A549 (cell line): ENCODE results near the gene CFAP43. TPM values are rescaled to one million over a fixed set of nuclear protein-coding genes. Genes with fewer than 3 reads are reported as not detected.

Experiments
- ATAC-seq, 2 experiments: fragments of 200-7000 bp in 1 of 2; fragments of >200 bp in 1 of 2; cut with Nextera tagmentation in 1 of 2; cut with Tn5 transposase in 1 of 2; 3 replicates each; pipeline versions ENCODE4 v1.8.0 to v1.9.1; 2018 to 2020; ENCODE audit warnings: mild to moderate bottlenecking in 1 of 2, moderate library complexity in 1 of 2
- CTCF ChIA-PET: fragments of 300-600 bp; sonication (Branson Sonifier 250); formaldehyde crosslinking; extraction: SDS; loops from one replicate; lab custom pipeline; 2021; ENCODE audit warnings: antibody characterized with exemption, inconsistent platforms; lab: Yijun Ruan, JAX
- POLR2A ChIA-PET: fragments of 350-600 bp; formaldehyde crosslinking; extraction: SDS; loops from one replicate; lab custom pipeline; 2021; ENCODE audit warnings: antibody characterized with exemption, inconsistent platforms; lab: Yijun Ruan, JAX
- DNase-seq, 2 experiments: peaks; one replicate each; pipeline versions ENCODE4 v3.0.0 to v3.0.0-alpha.2; 2011 to 2016; ENCODE audit warnings: low read depth in 1 of 2, low spot score in 1 of 2
- FAIRE-seq: peaks from 2 replicates; lab custom pipeline; 2011; peaks lifted over from hg19 to GRCh38; lab: Jason Lieb, UNC
- H3K27ac ChIP-seq, 2 experiments: fragments of >200 bp; sonication (Bioruptor Twin); formaldehyde crosslinking; 3 replicates each; pipeline ENCODE4 v1.5.1; 2016 to 2017
- H3K4me1 ChIP-seq: fragments of >200 bp; sonication (Bioruptor Twin); formaldehyde crosslinking; 3 replicates; pipeline ENCODE4 v1.6.1; 2016
- H3K4me2 ChIP-seq: fragments of >200 bp; sonication (Bioruptor Twin); formaldehyde crosslinking; 3 replicates; pipeline ENCODE4 v1.6.1; 2016
- H3K4me3 ChIP-seq: fragments of >200 bp; sonication (Bioruptor Twin); formaldehyde crosslinking; 3 replicates; pipeline ENCODE4 v1.5.1; 2016
- H3K9me3 ChIP-seq: fragments of >200 bp; sonication (Bioruptor Twin); formaldehyde crosslinking; 3 replicates; pipeline ENCODE4 v1.6.1; 2016
- BHLHE40 ChIP-seq: IDR thresholded peaks from 2 replicates; pipeline ENCODE4 v1.6.1; 2012; ENCODE audit warnings: low read depth, low read length, inconsistent platforms
- CBX8 ChIP-seq: fragments of 200-600 bp; sonication (generic); IDR thresholded peaks from 2 replicates; pipeline ENCODE4 v1.6.1; 2016
- EHF ChIP-seq: fragments of 250-450 bp; sonication (Bioruptor Pico); IDR thresholded peaks from 2 replicates; pipeline ENCODE4 v1.5.0; 2020; ENCODE audit warnings: mild to moderate bottlenecking
- EP300 ChIP-seq, 2 experiments: fragments of >200 bp; sonication (Bioruptor Twin); formaldehyde crosslinking; IDR thresholded peaks; 2 replicates in 1 of 2; 3 replicates in 1 of 2; pipeline ENCODE4 v1.6.1; 2016 to 2017
- HEYL ChIP-seq: fragments of 250-450 bp; sonication (Bioruptor Pico); IDR thresholded peaks from 2 replicates; pipeline ENCODE4 v1.8.0; 2021; ENCODE audit warnings: mild to moderate bottlenecking, moderate library complexity
- HOXB13 ChIP-seq: fragments of 250-450 bp; sonication (Bioruptor Pico); IDR thresholded peaks from 2 replicates; pipeline ENCODE4 v1.5.0; 2020; ENCODE audit warnings: low read depth, mild to moderate bottlenecking, moderate library complexity
- HOXB5 ChIP-seq: fragments of 250-450 bp; sonication (Bioruptor Pico); IDR thresholded peaks from 2 replicates; pipeline ENCODE4 v1.5.0; 2020; ENCODE audit warnings: mild to moderate bottlenecking, moderate library complexity
- JUN ChIP-seq, 2 experiments: fragments of >200 bp; sonication (Bioruptor Twin); formaldehyde crosslinking; IDR thresholded peaks; 2 replicates in 1 of 2; 3 replicates in 1 of 2; pipeline ENCODE4 v1.6.1; 2016 to 2017
- JUNB ChIP-seq: fragments of >200 bp; sonication (Bioruptor Twin); formaldehyde crosslinking; IDR thresholded peaks from 2 replicates; pipeline ENCODE4 v1.6.1; 2016
- MAFK ChIP-seq: fragments of 450-650 bp; IDR thresholded peaks from 2 replicates; pipeline ENCODE4 v1.6.1; 2014; ENCODE audit not compliant: partially characterized antibody
- MAZ ChIP-seq: fragments of 150-350 bp; IDR thresholded peaks from 2 replicates; pipeline ENCODE4 v1.6.1; 2014; ENCODE audit warnings: antibody characterized with exemption, low read depth, low read length, borderline replicate concordance
- MYC ChIP-seq: IDR thresholded peaks from 2 replicates; pipeline ENCODE4 v1.6.1; 2012; ENCODE audit warnings: mild to moderate bottlenecking, inconsistent platforms, low read length, improper control_type of control experiment, borderline replicate concordance
- NPAS2 ChIP-seq: fragments of 250-450 bp; sonication (Bioruptor Pico); IDR thresholded peaks from 2 replicates; pipeline ENCODE4 v1.8.0; 2022; ENCODE audit warnings: mild to moderate bottlenecking, moderate library complexity, borderline replicate concordance
- NR3C1 ChIP-seq: fragments of >200 bp; sonication (Bioruptor Twin); formaldehyde crosslinking; IDR thresholded peaks from 3 replicates; pipeline ENCODE4 v1.6.1; 2017
- POLR2A ChIP-seq: IDR thresholded peaks from 2 replicates; pipeline ENCODE4 v1.6.1; 2012; ENCODE audit warnings: mild to moderate bottlenecking, low read length
- POLR2AphosphoS2 ChIP-seq: conservative IDR thresholded peaks from 2 replicates; pipeline ENCODE4 v1.6.1; 2012; ENCODE audit warnings: low read length, improper control_type of control experiment, inconsistent platforms
- RARB ChIP-seq: fragments of 250-450 bp; sonication (Bioruptor Pico); IDR thresholded peaks from 2 replicates; pipeline ENCODE4 v1.8.0; 2021; ENCODE audit warnings: mild to moderate bottlenecking, moderate library complexity
- RCOR1 ChIP-seq: fragments of 150-350 bp; IDR thresholded peaks from 2 replicates; pipeline ENCODE4 v1.6.1; 2014; ENCODE audit warnings: antibody characterized with exemption, low read length, low read depth
- SREBF2 ChIP-seq: fragments of 450-650 bp; IDR thresholded peaks from 2 replicates; pipeline ENCODE4 v1.6.1; 2014; ENCODE audit warnings: mild to moderate bottlenecking, moderate library complexity
- TFCP2L1 ChIP-seq: fragments of 250-450 bp; sonication (Bioruptor Pico); IDR thresholded peaks from 2 replicates; pipeline ENCODE4 v1.5.0; 2021; ENCODE audit warnings: mild to moderate bottlenecking
- TP53 ChIP-seq: fragments of 250-450 bp; sonication (Bioruptor Pico); IDR thresholded peaks from 2 replicates; pipeline ENCODE4 v1.5.0; 2021; ENCODE audit warnings: mild to moderate bottlenecking, moderate library complexity
- ZC3H11A ChIP-seq: fragments of 450-650 bp; IDR thresholded peaks from 2 replicates; pipeline ENCODE4 v1.6.1; 2014; ENCODE audit warnings: antibody characterized with exemption, mild to moderate bottlenecking
- ZFP36 ChIP-seq: fragments of 450-650 bp; IDR thresholded peaks from 2 replicates; pipeline ENCODE4 v1.6.1; 2014; ENCODE audit warnings: borderline replicate concordance; ENCODE audit not compliant: partially characterized antibody
- ZNF302 ChIP-seq: fragments of 250-450 bp; sonication (Bioruptor Pico); IDR thresholded peaks from 2 replicates; pipeline ENCODE4 v1.9.0; 2021; ENCODE audit warnings: inconsistent platforms, mild to moderate bottlenecking, moderate library complexity
- ZSCAN20 ChIP-seq: fragments of 250-450 bp; sonication (Bioruptor Pico); IDR thresholded peaks from 2 replicates; pipeline ENCODE4 v1.8.0; 2022; ENCODE audit warnings: mild to moderate bottlenecking, moderate library complexity
- WGBS: methylation state at CpG from one replicate; pipeline ENCODE4 v1.1.6; 2017; ENCODE audit errors: missing lambda C conversion rate; 5-methylcytosine and 5-hydroxymethylcytosine counted together
- polyA plus RNA-seq, 4 experiments: library from polyadenylated mRNA; depleted of rRNA in 3 of 4; stranded (reverse); fragments of >200 nt; fragmentation: RNase III in 1 of 4; extraction: RNeasy Plus Mini Kit Qiagen cat#74134 plus additional on column Dnase treatment in 1 of 4; gene quantifications; 2 replicates in 3 of 4; 3 replicates in 1 of 4; pipeline ENCODE4 v1.2.3, GENCODE V29; 2011 to 2017
- TF ChIP-seq, protein P1 (sequence below): fragments of 450-650 bp; IDR thresholded peaks from 2 replicates; pipeline ENCODE4 v1.6.1; 2014; ENCODE audit warnings: antibody characterized with exemption
- TF ChIP-seq, protein P2 (sequence below): IDR thresholded peaks from 2 replicates; pipeline ENCODE4 v1.6.1; 2012
- TF ChIP-seq, protein P3 (sequence below): fragments of >200 bp; sonication (Bioruptor Twin); formaldehyde crosslinking; IDR thresholded peaks from 3 replicates; pipeline ENCODE4 v1.6.1; 2016
- TF ChIP-seq, protein P4 (sequence below): fragments of >200 bp; sonication (Bioruptor Twin); formaldehyde crosslinking; IDR thresholded peaks from 2 replicates; pipeline ENCODE4 v1.6.1; 2016
- TF ChIP-seq, protein P5 (sequence below): fragments of >200 bp; sonication (Bioruptor Twin); formaldehyde crosslinking; IDR thresholded peaks from 3 replicates; pipeline ENCODE4 v1.5.1; 2016

Gene CFAP43
- polyA plus RNA-seq, 2 of the 4 experiments (the other 2 are of a cell fraction) = 0.31 to 0.75 TPM

DNA sequence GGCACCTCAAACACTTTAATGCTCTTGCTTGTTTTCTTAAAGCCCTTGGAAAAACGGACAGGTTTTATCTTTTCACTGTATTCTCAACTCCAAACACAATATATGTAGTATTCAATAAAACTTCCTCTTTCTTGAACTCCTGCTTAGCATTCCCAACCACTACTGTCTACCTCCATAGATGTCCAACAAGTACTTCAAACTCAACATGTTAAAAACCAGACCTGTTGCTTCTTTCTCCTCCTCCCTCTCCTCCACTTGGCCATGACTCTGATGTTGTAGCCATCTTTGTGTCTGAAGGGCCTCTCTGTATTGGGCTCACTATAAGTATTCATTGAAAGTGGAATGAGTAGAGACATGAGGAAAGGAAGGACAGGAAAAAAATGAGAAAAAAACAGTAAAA is 130.3 kb downstream of the CFAP43 start:
- no peak for TF ChIP-seq BHLHE40
- no peak for TF ChIP-seq MYC
- no peak for TF ChIP-seq TFCP2L1
- no peak for TF ChIP-seq ZFP36
- POLR2A ChIA-PET = no interaction called here
- ATAC-seq (no peak), FAIRE-seq (peak; percentile 54), DNase-seq (no peak)
- CTCF ChIA-PET = no interaction called here
- WGBS = 38% methylated on average over 1 of the region's 1 CpG
- no peak overlapping the region for H3K27ac ChIP-seq
- H3K4me3 ChIP-seq = no peak overlapping the region
- no peak overlapping the region for H3K4me2 ChIP-seq
- 0 out of 3 replicates have a peak, but pooled peaks cover 3% of the 10 kb centered on the region for H3K9me3 ChIP-seq
- H3K4me1 ChIP-seq = peaks cover 9% of the 10 kb centered on the region; the same call in 2 of the 3 replicates

DNA sequence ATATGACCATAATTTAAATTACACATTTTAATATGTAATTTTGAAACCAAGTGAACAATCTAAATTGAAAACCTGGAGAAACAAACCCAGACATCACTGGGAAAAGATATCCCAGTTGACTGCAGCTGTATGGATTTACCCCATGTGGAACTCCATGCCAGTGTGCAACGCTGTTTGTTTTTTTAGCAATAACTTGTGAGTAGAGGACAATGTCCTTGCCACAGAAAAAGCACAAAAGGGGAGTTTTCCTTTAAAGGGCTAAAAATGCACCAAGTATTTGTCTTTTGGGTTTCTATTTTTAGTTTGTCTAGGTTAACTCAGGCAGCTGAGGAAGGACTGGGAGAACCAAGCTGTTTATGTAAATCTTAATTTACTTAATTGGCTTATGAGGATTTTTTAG is 131.4 kb downstream of the CFAP43 start:
- TF ChIP-seq, protein P1, sequence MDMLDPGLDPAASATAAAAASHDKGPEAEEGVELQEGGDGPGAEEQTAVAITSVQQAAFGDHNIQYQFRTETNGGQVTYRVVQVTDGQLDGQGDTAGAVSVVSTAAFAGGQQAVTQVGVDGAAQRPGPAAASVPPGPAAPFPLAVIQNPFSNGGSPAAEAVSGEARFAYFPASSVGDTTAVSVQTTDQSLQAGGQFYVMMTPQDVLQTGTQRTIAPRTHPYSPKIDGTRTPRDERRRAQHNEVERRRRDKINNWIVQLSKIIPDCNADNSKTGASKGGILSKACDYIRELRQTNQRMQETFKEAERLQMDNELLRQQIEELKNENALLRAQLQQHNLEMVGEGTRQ = no peak
- TF ChIP-seq NR3C1 (no peak), ZSCAN20 (CRISPR knock-in tag) (no peak), NPAS2 (CRISPR knock-in tag) (no peak), JUNB (no peak), ZC3H11A (no peak), JUN (IDR thresholded peaks at IDR 0.05) (no peak), HOXB13 (CRISPR knock-in tag) (no peak), HEYL (CRISPR knock-in tag) (no peak), BHLHE40 (no peak), MYC (no peak), MAZ (no peak), HOXB5 (CRISPR knock-in tag) (no peak), POLR2AphosphoS2 (no peak), MAFK (no peak), EHF (CRISPR knock-in tag) (no peak), ZNF302 (CRISPR knock-in tag) (no peak)
- TF ChIP-seq, protein P2, sequence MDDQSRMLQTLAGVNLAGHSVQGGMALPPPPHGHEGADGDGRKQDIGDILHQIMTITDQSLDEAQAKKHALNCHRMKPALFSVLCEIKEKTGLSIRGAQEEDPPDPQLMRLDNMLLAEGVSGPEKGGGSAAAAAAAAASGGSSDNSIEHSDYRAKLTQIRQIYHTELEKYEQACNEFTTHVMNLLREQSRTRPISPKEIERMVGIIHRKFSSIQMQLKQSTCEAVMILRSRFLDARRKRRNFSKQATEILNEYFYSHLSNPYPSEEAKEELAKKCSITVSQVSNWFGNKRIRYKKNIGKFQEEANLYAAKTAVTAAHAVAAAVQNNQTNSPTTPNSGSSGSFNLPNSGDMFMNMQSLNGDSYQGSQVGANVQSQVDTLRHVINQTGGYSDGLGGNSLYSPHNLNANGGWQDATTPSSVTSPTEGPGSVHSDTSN = no peak
- TF ChIP-seq, all 56 proteins: peak for 0
- no peak for FAIRE-seq
- no peak overlapping the region for H3K4me2 ChIP-seq
- WGBS = 0% methylated on average over 1 of the region's 1 CpG
- H3K9me3 ChIP-seq = peaks cover 10% of the 10 kb centered on the region; the same call in 2 of the 3 replicates
- ChIA-PET POLR2A (no interaction called here), CTCF (interaction anchor here (0.8 to 1.7 kb wide), 4 partner anchors 22 to 55 kb away, joined by 3 to 5 read pairs (median 4); partner anchors contain the start of gene SFR1)
- H3K4me1 ChIP-seq = peaks cover 9% of the 10 kb centered on the region; the same call in 2 of the 3 replicates
- no peak overlapping the region for H3K27ac ChIP-seq
- ATAC-seq = no peak
- no peak overlapping the region for H3K4me3 ChIP-seq
- no peak for DNase-seq

DNA sequence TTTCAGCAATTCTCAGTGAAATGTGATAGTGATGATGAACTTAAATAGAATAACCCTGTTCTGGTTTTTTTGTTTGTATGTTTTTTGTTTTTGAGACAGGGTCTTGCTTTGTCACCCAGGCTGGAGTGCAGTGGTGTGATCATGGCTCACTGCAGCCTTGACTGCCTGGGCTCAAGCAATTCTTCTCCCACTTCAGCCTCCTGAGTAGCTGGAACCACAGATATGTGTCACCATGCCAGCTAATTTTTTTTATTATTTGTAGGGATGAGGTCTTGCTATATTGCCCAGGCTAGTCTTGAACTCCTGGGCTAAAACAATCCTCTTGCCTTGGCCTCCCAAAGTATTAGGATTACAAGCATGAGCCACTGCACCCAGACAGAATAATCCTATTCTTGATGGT is 132.2 kb downstream of the CFAP43 start:
- Histone ChIP-seq H3K9me3 (peaks cover 10% of the 10 kb centered on the region; the same call in 2 of the 3 replicates), H3K4me1 (peaks cover 4% of the 10 kb centered on the region; the same call in 2 of the 3 replicates), H3K4me3 (no peak overlapping the region), H3K4me2 (no peak overlapping the region), H3K27ac (no peak overlapping the region)
- CTCF ChIA-PET = interaction anchor here (0.7 to 1.7 kb wide), 6 partner anchors 8 to 54 kb away, joined by 3 to 5 read pairs (median 4); partner anchors contain the start of gene SFR1
- POLR2A ChIA-PET = no interaction called here
- DNase-seq = no peak
- FAIRE-seq = no peak
- ATAC-seq = no peak
- no peak for TF ChIP-seq RARB (CRISPR knock-in tag)
- TF ChIP-seq POLR2A = no peak
- no peak for TF ChIP-seq CBX8
- TF ChIP-seq, protein P3, sequence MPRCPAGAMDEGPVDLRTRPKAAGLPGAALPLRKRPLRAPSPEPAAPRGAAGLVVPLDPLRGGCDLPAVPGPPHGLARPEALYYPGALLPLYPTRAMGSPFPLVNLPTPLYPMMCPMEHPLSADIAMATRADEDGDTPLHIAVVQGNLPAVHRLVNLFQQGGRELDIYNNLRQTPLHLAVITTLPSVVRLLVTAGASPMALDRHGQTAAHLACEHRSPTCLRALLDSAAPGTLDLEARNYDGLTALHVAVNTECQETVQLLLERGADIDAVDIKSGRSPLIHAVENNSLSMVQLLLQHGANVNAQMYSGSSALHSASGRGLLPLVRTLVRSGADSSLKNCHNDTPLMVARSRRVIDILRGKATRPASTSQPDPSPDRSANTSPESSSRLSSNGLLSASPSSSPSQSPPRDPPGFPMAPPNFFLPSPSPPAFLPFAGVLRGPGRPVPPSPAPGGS = no peak
- TF ChIP-seq, protein P4, sequence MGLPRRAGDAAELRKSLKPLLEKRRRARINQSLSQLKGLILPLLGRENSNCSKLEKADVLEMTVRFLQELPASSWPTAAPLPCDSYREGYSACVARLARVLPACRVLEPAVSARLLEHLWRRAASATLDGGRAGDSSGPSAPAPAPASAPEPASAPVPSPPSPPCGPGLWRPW = no peak
- TF ChIP-seq NPAS2 (CRISPR knock-in tag) = no peak
- TF ChIP-seq TP53 (CRISPR knock-in tag) = no peak
- no peak for TF ChIP-seq RCOR1
- TF ChIP-seq, protein P5, sequence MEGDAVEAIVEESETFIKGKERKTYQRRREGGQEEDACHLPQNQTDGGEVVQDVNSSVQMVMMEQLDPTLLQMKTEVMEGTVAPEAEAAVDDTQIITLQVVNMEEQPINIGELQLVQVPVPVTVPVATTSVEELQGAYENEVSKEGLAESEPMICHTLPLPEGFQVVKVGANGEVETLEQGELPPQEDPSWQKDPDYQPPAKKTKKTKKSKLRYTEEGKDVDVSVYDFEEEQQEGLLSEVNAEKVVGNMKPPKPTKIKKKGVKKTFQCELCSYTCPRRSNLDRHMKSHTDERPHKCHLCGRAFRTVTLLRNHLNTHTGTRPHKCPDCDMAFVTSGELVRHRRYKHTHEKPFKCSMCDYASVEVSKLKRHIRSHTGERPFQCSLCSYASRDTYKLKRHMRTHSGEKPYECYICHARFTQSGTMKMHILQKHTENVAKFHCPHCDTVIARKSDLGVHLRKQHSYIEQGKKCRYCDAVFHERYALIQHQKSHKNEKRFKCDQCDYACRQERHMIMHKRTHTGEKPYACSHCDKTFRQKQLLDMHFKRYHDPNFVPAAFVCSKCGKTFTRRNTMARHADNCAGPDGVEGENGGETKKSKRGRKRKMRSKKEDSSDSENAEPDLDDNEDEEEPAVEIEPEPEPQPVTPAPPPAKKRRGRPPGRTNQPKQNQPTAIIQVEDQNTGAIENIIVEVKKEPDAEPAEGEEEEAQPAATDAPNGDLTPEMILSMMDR = no peak
- no peak for TF ChIP-seq JUN (IDR thresholded peaks at IDR 0.05)
- TF ChIP-seq EP300 (IDR thresholded peaks at IDR 0.05) = no peak
- no peak for TF ChIP-seq HOXB5 (CRISPR knock-in tag)
- no peak for TF ChIP-seq SREBF2
- no peak for TF ChIP-seq ZC3H11A
